ENCODE measurements around the gene CD2.

GRCh38 chr1:116772648-116773045 is 18.4 kb downstream of the CD2 start:
- TF ChIP-seq CTCF (conservative IDR thresholded peaks at IDR 0.05 in 1 of 2, IDR thresholded peaks at IDR 0.05 in 1 of 2; ENCODE audit: extremely low read depth in 1 of 2, insufficient read depth in 1 of 2, low read depth in 1 of 2, low read length in 2 of 2) (no peak), EZH2 (IDR thresholded peaks at IDR 0.05; ENCODE audit: borderline replicate concordance, low read length) (no peak)

All from mammary epithelial cell (primary cell).